Measurements from ENCODE around the gene GSK3A. TPM values are rescaled to one million over a fixed set of nuclear protein-coding genes. Genes with fewer than 3 reads are reported as not detected.
A peak's percentile ranks its signal among the peaks of the same experiment; 100 is the strongest.

Gene GSK3A
- total and polyA plus RNA-seq, 9 of the 15 experiments (the other 6 are each of a cell fraction or from before 2014, with no cell fraction given), result 0.62 to 90.7 (median 33.3) TPM

GRCh38 chr19:42242069-42242511 is 312 bp downstream of the GSK3A start (continued):
- TF ChIP-seq CBFA2T2 (conservative IDR thresholded peaks at IDR 0.05) (no peak), NCOA2 (IDR thresholded peaks at IDR 0.05; ENCODE audit: partially characterized antibody in 2 of 2) (no peak), ZSCAN29 (IDR thresholded peaks at IDR 0.05) (no peak; the same call in 1 of the 2 replicates), PTRF (tag; IDR thresholded peaks at IDR 0.05) (no peak), ZFPM2 (CRISPR knock-in tag; IDR thresholded peaks at IDR 0.05) (0 out of 2 replicates have a peak, but pooled peaks have one; percentile 89), NONO (IDR thresholded peaks at IDR 0.05; ENCODE audit: low read depth in 2 of 2, low read length in 1 of 2) (peak in 1 of 2 experiments; percentile 36; a peak in 2 of 4 replicates), PHB2 (IDR thresholded peaks at IDR 0.05; ENCODE audit: low read depth) (no peak), ARID4B (CRISPR knock-in tag; IDR thresholded peaks at IDR 0.05) (peak; percentile 42; the same call in 1 of the 2 replicates), MLLT1 (IDR thresholded peaks at IDR 0.05) (no peak), ZNF217 (CRISPR knock-in tag; IDR thresholded peaks at IDR 0.05) (no peak), HMGXB4 (CRISPR knock-in tag; IDR thresholded peaks at IDR 0.05) (0 out of 2 replicates have a peak, but pooled peaks have one; percentile 26), NRF1 (conservative IDR thresholded peaks at IDR 0.05 in 1 of 2, IDR thresholded peaks at IDR 0.05 in 1 of 2) (no peak), CHAMP1 (IDR thresholded peaks at IDR 0.05) (no peak), ZNF143 (CRISPR knock-in tag; IDR thresholded peaks at IDR 0.05) (no peak), NCOA4 (IDR thresholded peaks at IDR 0.05; ENCODE audit: partially characterized antibody) (no peak), GATAD2B (IDR thresholded peaks at IDR 0.05; ENCODE audit: borderline replicate concordance) (peak; percentile 91), ZNF395 (CRISPR knock-in tag; IDR thresholded peaks at IDR 0.05) (no peak), CBFA2T3 (IDR thresholded peaks at IDR 0.05) (no peak)
